ENCODE data around the gene TRIM69.

GRCh38 chr15:44713006-44713966, 23.0 kb upstream of the TRIM69 start:
- TF ChIP-seq CTCF (IDR thresholded peaks at IDR 0.05; ENCODE audit: insufficient read depth, low read length) (no peak), POLR2AphosphoS5 (IDR thresholded peaks at IDR 0.05; ENCODE audit: low read depth) (no peak)
